Mesenchymal stem cell (in vitro differentiated cells and primary cell): Measurements from ENCODE around the gene KCNN4.
"Not testable (repeated sequence)": the region's sequence is repeated elsewhere in the genome, so short reads cannot be mapped to it uniquely, and the experiment has no call there.

Source experiments
- DNase-seq: peaks from one replicate; pipeline ENCODE4 v3.0.0-alpha.2; 2013
- H2AFZ ChIP-seq: one replicate; pipeline ENCODE4 v1.6.1; 2013; ENCODE audit warnings: low read depth, mild to moderate bottlenecking, control low read depth, inconsistent platforms, low read length, moderate library complexity
- H2AK5ac ChIP-seq: 2 replicates; pipeline ENCODE4 v1.6.1; 2013; ENCODE audit warnings: low read length, moderate library complexity, mild to moderate bottlenecking, inconsistent platforms; ENCODE audit not compliant: severe bottlenecking
- H2BK120ac ChIP-seq: one replicate; pipeline ENCODE4 v1.6.1; 2013; ENCODE audit warnings: low read depth, mild to moderate bottlenecking, inconsistent platforms, low read length, moderate library complexity
- H2BK12ac ChIP-seq, 2 experiments: one replicate each; pipeline ENCODE4 v1.6.1; 2013; ENCODE audit warnings: inconsistent platforms in 2 of 2, low read length in 2 of 2, mild to moderate bottlenecking in 2 of 2, moderate library complexity in 2 of 2, control low read depth in 1 of 2
- H2BK15ac ChIP-seq: one replicate; pipeline ENCODE4 v1.6.1; 2013; ENCODE audit warnings: mild to moderate bottlenecking, low read depth, inconsistent platforms; ENCODE audit not compliant: poor library complexity, severe bottlenecking
- H2BK5ac ChIP-seq: 2 replicates; pipeline ENCODE4 v1.6.1; 2013; ENCODE audit warnings: low read depth, mild to moderate bottlenecking, low read length, control low read depth, inconsistent platforms; ENCODE audit not compliant: poor library complexity, severe bottlenecking
- H3K14ac ChIP-seq, 2 experiments: one replicate each; pipeline ENCODE4 v1.6.1; 2013; ENCODE audit warnings: inconsistent platforms in 2 of 2, low read length in 2 of 2, control low read depth in 1 of 2, mild to moderate bottlenecking in 1 of 2, moderate library complexity in 1 of 2
- H3K18ac ChIP-seq, 2 experiments: one replicate each; pipeline ENCODE4 v1.6.1; 2013; ENCODE audit warnings: inconsistent platforms in 2 of 2, low read length in 2 of 2, control low read depth in 1 of 2, low read depth in 1 of 2, mild to moderate bottlenecking in 1 of 2
- H3K23ac ChIP-seq, 2 experiments: one replicate each; pipeline ENCODE4 v1.6.1; 2013; ENCODE audit warnings: inconsistent platforms in 2 of 2, low read length in 2 of 2, mild to moderate bottlenecking in 2 of 2, moderate library complexity in 2 of 2, control low read depth in 1 of 2
- H3K27ac ChIP-seq: 2 replicates; pipeline ENCODE4 v1.5.1; 2013; ENCODE audit warnings: mild to moderate bottlenecking, moderate library complexity, low read length, control low read depth, inconsistent platforms; ENCODE audit not compliant: poor library complexity, severe bottlenecking
- H3K27me3 ChIP-seq, 2 experiments: 2 replicates each; pipeline versions ENCODE4 v1.6.1 to v1.7.0; 2013; ENCODE audit warnings: low read length in 2 of 2, mild to moderate bottlenecking in 2 of 2, moderate library complexity in 2 of 2, control low read depth in 1 of 2, inconsistent platforms in 1 of 2; ENCODE audit not compliant: control insufficient read depth in 1 of 2, insufficient read depth in 1 of 2
- H3K36me3 ChIP-seq, 2 experiments: 2 replicates each; pipeline versions ENCODE4 v1.6.1 to v1.7.0; 2013; ENCODE audit warnings: low read length in 2 of 2, control low read depth in 1 of 2, inconsistent platforms in 1 of 2, low read depth in 1 of 2, mild to moderate bottlenecking in 1 of 2; ENCODE audit not compliant: insufficient read depth in 2 of 2, control insufficient read depth in 1 of 2
- H3K4ac ChIP-seq, 2 experiments: one replicate each; pipeline ENCODE4 v1.6.1; 2013; ENCODE audit warnings: inconsistent platforms in 2 of 2, low read length in 2 of 2, mild to moderate bottlenecking in 2 of 2, moderate library complexity in 2 of 2, control low read depth in 1 of 2, low read depth in 1 of 2
- H3K4me1 ChIP-seq: 2 replicates; pipeline ENCODE4 v1.6.1; 2013; ENCODE audit warnings: low read depth, low read length, control low read depth; ENCODE audit not compliant: control insufficient read depth, insufficient read depth
- H3K4me2 ChIP-seq: 2 replicates; pipeline ENCODE4 v1.6.1; 2013; ENCODE audit warnings: low read length, mild to moderate bottlenecking, inconsistent platforms; ENCODE audit not compliant: poor library complexity, severe bottlenecking
- H3K4me3 ChIP-seq, 2 experiments: 2 replicates each; pipeline versions ENCODE4 v1.5.1 to v1.7.0; 2013; ENCODE audit warnings: low read length in 2 of 2, mild to moderate bottlenecking in 2 of 2, control low read depth in 1 of 2, low read depth in 1 of 2; ENCODE audit not compliant: insufficient read depth in 1 of 2
- H3K79me1 ChIP-seq: replicated peaks from 2 replicates; pipeline ENCODE4 v1.6.1; 2013; ENCODE audit warnings: mild to moderate bottlenecking, control low read depth, low read length, inconsistent platforms; ENCODE audit not compliant: poor library complexity, severe bottlenecking
- H3K9ac ChIP-seq: 2 replicates; pipeline ENCODE4 v1.7.0; 2013; ENCODE audit warnings: mild to moderate bottlenecking, low read length, moderate library complexity
- H3K9me3 ChIP-seq: 2 replicates; pipeline ENCODE4 v1.7.0; 2013; ENCODE audit warnings: mild to moderate bottlenecking, low read length; ENCODE audit not compliant: control insufficient read depth
- H4K8ac ChIP-seq: one replicate; pipeline ENCODE4 v1.6.1; 2013; ENCODE audit warnings: inconsistent platforms, mild to moderate bottlenecking, low read length, moderate library complexity
- H4K91ac ChIP-seq: one replicate; pipeline ENCODE4 v1.6.1; 2013; ENCODE audit warnings: mild to moderate bottlenecking, low read length, inconsistent platforms
- WGBS: methylation state at CpG from one replicate; pipeline ENCODE4 v1.1.7; 2013; ENCODE audit warnings: mixed read lengths; 5-methylcytosine and 5-hydroxymethylcytosine counted together

The KCNN4 gene

GRCh38 chr19:43817454-43817853 lies 36.7 kb upstream of the KCNN4 start:
- H3K79me1 ChIP-seq, H4K8ac ChIP-seq, H4K91ac ChIP-seq, H3K4me2 ChIP-seq, H3K4me3 ChIP-seq, H3K14ac ChIP-seq, H3K4ac ChIP-seq, H3K18ac ChIP-seq, H2BK12ac ChIP-seq, H2BK5ac ChIP-seq, DNase-seq, H2AK5ac ChIP-seq, H3K4me1 ChIP-seq, H2AFZ ChIP-seq, H2BK15ac ChIP-seq, H3K27ac ChIP-seq, H3K9me3 ChIP-seq, H3K36me3 ChIP-seq, H2BK120ac ChIP-seq, H3K9ac ChIP-seq, H3K23ac ChIP-seq: not testable (repeated sequence)
- no CpG with 5 or more reads among the region's 1 CpG for WGBS
- H3K27me3 ChIP-seq: peaks cover 22 to 33% of the 10 kb centered on the region in 2 experiments

- no peak for DNase-seq
- H3K9ac ChIP-seq: no peak overlapping the region
- H3K27ac ChIP-seq: no peak overlapping the region
- no peak overlapping the region for H4K91ac ChIP-seq
- no peaks in the 10 kb centered on the region for H3K79me1 ChIP-seq
- no peak overlapping the region for H3K4ac ChIP-seq
- H3K4me1 ChIP-seq: no peaks in the 10 kb centered on the region
- H2BK15ac ChIP-seq: no peak overlapping the region
- H3K4me3 ChIP-seq: no peak overlapping the region
- no peak overlapping the region for H3K23ac ChIP-seq
- H4K8ac ChIP-seq: no peak overlapping the region
- no peak overlapping the region for H2BK12ac ChIP-seq
- H2AFZ ChIP-seq: no peak overlapping the region
- H3K14ac ChIP-seq: no peak overlapping the region
- H3K36me3 ChIP-seq: no peaks in the 10 kb centered on the region
- peaks cover 9 to 25% of the 10 kb centered on the region in 2 experiments for H3K27me3 ChIP-seq
- no peak overlapping the region for H2AK5ac ChIP-seq
- H3K18ac ChIP-seq: no peak overlapping the region
- H3K4me2 ChIP-seq: no peak overlapping the region
- no peak overlapping the region for H2BK120ac ChIP-seq
- peaks cover under 1% of the 10 kb centered on the region for H3K9me3 ChIP-seq
- 80% methylated on average over 5 of the region's 5 CpGs for WGBS
- no peak overlapping the region for H2BK5ac ChIP-seq
These were observed 34.0 kb upstream of the KCNN4 start for GRCh38 chr19:43814663-43815352.

- H2BK5ac ChIP-seq: no peak overlapping the region
- H3K4me1 ChIP-seq: no peaks in the 10 kb centered on the region
- H4K8ac ChIP-seq: no peak overlapping the region
- no peak overlapping the region for H2BK15ac ChIP-seq
- peaks cover 9 to 24% of the 10 kb centered on the region in 2 experiments for H3K27me3 ChIP-seq
- no peaks in the 10 kb centered on the region for H3K9me3 ChIP-seq
- no peak overlapping the region for H2AFZ ChIP-seq
- H3K9ac ChIP-seq: no peak overlapping the region
- no peak overlapping the region for H2BK12ac ChIP-seq
- H2BK120ac ChIP-seq: no peak overlapping the region
- no peak overlapping the region for H2AK5ac ChIP-seq
- H3K14ac ChIP-seq: no peak overlapping the region
- 81% methylated on average over 4 of the region's 6 CpGs for WGBS
- H3K27ac ChIP-seq: no peak overlapping the region
- H4K91ac ChIP-seq: no peak overlapping the region
- no peak overlapping the region for H3K4me2 ChIP-seq
- H3K4me3 ChIP-seq: no peak overlapping the region
- no peak overlapping the region for H3K4ac ChIP-seq
- no peak overlapping the region for H3K23ac ChIP-seq
- no peak for DNase-seq
- no peaks in the 10 kb centered on the region for H3K79me1 ChIP-seq
- no peaks in the 10 kb centered on the region for H3K36me3 ChIP-seq
- no peak overlapping the region for H3K18ac ChIP-seq
These were observed 31.9 kb upstream of the KCNN4 start for GRCh38 chr19:43812688-43813087.

GRCh38 chr19:43812259-43812658 lies 31.5 kb upstream of the KCNN4 start:
- Histone ChIP-seq H3K23ac (no peak overlapping the region), H4K8ac (no peak overlapping the region), H3K4me2 (no peak overlapping the region), H3K79me1 (no peaks in the 10 kb centered on the region), H3K18ac (no peak overlapping the region), H3K27ac (no peak overlapping the region), H3K36me3 (no peaks in the 10 kb centered on the region), H3K9ac (no peak overlapping the region), H4K91ac (no peak overlapping the region), H2BK12ac (no peak overlapping the region), H3K4me3 (no peak overlapping the region), H3K9me3 (no peaks in the 10 kb centered on the region), H3K14ac (no peak overlapping the region), H2BK120ac (no peak overlapping the region), H2AK5ac (no peak overlapping the region), H3K4me1 (no peaks in the 10 kb centered on the region), H3K4ac (no peak overlapping the region), H2BK15ac (no peak overlapping the region), H2BK5ac (no peak overlapping the region), H3K27me3 (peaks cover 9 to 24% of the 10 kb centered on the region in 2 experiments), H2AFZ (no peak overlapping the region)
- DNase-seq: no peak
- 84% methylated on average over 1 of the region's 1 CpG for WGBS
